Keratinocyte (primary cell): ENCODE data around the gene NFATC3.

Source experiments
- CTCF ChIP-seq, 3 experiments: IDR thresholded peaks in 1 of 3; conservative IDR thresholded peaks in 1 of 3; optimal IDR thresholded peaks in 1 of 3; 2 replicates in 2 of 3; 3 replicates in 1 of 3; pipeline versions ENCODE3 to v1.5.1; 2011; ENCODE audit warnings: low read length in 3 of 3, mild to moderate bottlenecking in 3 of 3, moderate library complexity in 2 of 3, control low read depth in 1 of 3, inconsistent platforms in 1 of 3; ENCODE audit not compliant: insufficient read depth in 2 of 3; ENCODE audit errors: extremely low read depth in 1 of 3
- EZH2 ChIP-seq: IDR thresholded peaks from one replicate; pipeline ENCODE4 v1.6.1; 2012; ENCODE audit warnings: inconsistent platforms, mild to moderate bottlenecking, low read length, moderate library complexity

DNA sequence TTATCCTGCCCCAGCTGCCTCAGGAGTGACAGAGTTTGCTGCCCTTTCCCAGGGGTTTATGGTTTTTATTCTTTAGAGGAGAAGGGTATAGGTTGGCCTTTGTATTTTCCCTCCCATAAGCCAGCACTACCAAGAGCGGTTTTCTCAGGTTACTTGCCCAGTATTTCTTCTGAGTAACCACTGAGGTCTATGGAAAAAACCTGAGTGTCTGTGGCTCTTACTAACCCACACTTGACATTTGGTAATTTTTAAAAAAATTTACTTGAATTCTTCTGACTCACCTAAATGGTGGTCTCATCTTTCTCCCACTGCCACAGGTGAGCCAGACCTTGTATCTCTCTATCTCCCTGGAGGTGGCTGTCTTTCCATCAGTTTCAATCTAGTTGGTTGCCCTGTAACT lies 185.2 kb downstream of the NFATC3 start:
- no peak for TF ChIP-seq CTCF (optimal IDR thresholded peaks at IDR 0.05 in 1 of 3, IDR thresholded peaks at IDR 0.05 in 1 of 3, conservative IDR thresholded peaks at IDR 0.05 in 1 of 3; ENCODE audit: extremely low read depth in 1 of 3, insufficient read depth in 2 of 3, low read length in 3 of 3)
- TF ChIP-seq EZH2: no peak
